ENCODE data around the gene SMCHD1. TPM values are rescaled to one million over a fixed set of nuclear protein-coding genes. Genes with fewer than 3 reads are reported as not detected.
"Not testable (repeated sequence)": the region's sequence is repeated elsewhere in the genome, so short reads cannot be mapped to it uniquely, and the experiment has no call there.

SMCHD1 gene
- total and polyA plus RNA-seq, 2 experiments from 2014 or later = 18.9 to 54.2 TPM

DNA sequence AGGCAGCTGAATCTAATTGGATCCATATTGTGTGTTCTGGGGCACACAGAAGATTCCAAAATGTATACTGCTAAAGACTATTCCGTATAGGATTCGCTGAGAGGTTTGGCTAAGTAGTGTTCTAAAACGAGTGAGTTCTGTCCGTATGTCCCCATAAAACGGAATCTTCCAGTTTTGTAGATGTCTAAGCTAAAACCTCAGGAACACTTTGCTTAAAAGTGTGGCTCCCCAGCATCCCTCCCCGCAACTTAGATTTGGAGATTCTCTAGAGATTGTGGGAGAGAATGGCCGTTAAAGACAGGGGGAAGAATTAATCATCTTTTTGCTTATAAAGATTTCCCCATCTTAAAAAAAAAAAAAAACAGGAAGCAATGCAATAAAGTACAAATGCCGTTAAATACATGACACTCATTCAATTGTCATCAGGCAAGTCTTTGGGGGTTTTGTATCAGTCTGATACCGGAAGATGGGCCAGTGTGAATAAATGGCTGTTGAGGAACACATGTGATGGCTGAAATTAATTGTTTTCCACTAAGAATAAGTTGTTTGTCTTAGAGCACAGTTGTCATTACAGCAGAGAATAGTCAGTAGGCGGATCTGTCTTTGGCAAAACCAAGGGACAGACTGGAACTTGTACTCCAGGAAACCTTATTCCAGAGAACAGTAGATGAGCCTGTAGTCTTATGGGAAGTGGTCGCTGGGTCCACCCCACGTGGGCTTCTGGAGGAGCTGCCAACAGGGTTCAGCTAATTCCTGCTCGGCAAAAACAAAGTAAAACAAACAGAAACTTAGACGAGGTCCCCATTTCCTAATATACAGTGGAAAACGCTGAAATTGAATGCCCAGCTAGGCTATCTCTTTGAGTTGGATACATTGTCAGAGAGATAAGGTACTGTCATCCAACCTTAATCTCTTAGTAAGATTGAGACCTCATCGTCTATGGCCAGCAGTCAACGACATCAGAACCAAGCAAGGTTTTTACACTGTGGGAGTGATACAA is 193.0 kb downstream of the SMCHD1 start:
- H3K4me1 ChIP-seq (ENCODE audit: low read depth) = peaks cover 33% of the 10 kb centered on the region
- peak overlapping the region; percentile 71 for H3K4me3 ChIP-seq
- no peaks in the 10 kb centered on the region for H3K27me3 ChIP-seq
- no peaks in the 10 kb centered on the region for H3K36me3 ChIP-seq
- H3K9me3 ChIP-seq (ENCODE audit: low read depth) = no peaks in the 10 kb centered on the region
- peak; percentile 18 to 42 for DNase-seq (ENCODE audit: low read depth in 1 of 2, low spot score in 1 of 2)
- TF ChIP-seq, protein P1, sequence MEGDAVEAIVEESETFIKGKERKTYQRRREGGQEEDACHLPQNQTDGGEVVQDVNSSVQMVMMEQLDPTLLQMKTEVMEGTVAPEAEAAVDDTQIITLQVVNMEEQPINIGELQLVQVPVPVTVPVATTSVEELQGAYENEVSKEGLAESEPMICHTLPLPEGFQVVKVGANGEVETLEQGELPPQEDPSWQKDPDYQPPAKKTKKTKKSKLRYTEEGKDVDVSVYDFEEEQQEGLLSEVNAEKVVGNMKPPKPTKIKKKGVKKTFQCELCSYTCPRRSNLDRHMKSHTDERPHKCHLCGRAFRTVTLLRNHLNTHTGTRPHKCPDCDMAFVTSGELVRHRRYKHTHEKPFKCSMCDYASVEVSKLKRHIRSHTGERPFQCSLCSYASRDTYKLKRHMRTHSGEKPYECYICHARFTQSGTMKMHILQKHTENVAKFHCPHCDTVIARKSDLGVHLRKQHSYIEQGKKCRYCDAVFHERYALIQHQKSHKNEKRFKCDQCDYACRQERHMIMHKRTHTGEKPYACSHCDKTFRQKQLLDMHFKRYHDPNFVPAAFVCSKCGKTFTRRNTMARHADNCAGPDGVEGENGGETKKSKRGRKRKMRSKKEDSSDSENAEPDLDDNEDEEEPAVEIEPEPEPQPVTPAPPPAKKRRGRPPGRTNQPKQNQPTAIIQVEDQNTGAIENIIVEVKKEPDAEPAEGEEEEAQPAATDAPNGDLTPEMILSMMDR (IDR thresholded peaks at IDR 0.05; ENCODE audit: low read depth, low read length) = no peak
- H3K27ac ChIP-seq = peak overlapping the region; percentile 94

DNA sequence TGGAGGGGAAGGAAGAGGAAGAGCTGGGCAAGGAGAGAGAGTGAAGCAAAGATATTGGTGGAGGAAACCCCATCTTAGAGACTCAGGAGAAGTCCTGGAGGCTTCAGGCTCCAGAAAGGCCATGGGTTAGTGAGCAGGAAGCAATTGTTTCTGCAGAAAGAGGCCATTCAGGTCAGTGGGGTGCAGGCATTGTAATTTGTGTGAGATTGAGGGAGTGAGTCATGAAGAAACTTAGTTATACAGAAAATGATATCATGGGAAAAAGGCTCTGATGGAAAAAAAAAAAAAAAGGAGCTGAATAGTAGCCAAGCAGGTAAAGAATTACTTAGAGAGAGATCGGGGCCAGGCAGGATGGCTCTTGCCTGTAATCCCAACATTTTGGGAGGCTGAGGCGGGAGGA is 195.3 kb downstream of the SMCHD1 start:
- TF ChIP-seq, protein P1 (IDR thresholded peaks at IDR 0.05; ENCODE audit: low read depth, low read length) = no peak
- DNase-seq (ENCODE audit: low read depth in 1 of 2, low spot score in 1 of 2) = no peak

DNA sequence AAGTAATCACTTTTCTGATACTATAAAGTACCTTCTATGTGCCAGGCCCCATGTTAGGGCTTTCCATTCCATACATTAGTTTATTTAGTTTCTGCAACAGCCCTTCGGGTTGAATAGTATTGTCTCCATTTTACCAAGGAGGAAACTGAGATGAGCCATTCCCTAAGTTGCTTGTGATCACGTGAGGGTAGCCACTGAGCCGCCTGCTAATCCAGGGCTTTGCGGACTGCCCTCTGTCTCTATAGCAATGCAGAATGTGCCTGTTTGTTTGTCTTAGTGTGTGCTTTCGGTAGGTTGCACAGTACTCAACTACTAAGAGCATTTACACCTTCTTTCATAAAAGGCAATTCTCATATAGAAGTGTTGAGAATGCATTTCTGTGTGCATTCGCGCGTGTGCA is 196.2 kb downstream of the SMCHD1 start:
- H3K27ac ChIP-seq = peak overlapping the region; percentile 98
- no peak overlapping the region for H3K4me3 ChIP-seq
- peaks cover 8% of the 10 kb centered on the region for H3K36me3 ChIP-seq
- TF ChIP-seq, protein P1 (IDR thresholded peaks at IDR 0.05; ENCODE audit: low read depth, low read length) = no peak
- H3K27me3 ChIP-seq = no peaks in the 10 kb centered on the region
- H3K4me1 ChIP-seq (ENCODE audit: low read depth) = peaks cover 61% of the 10 kb centered on the region
- no peaks in the 10 kb centered on the region for H3K9me3 ChIP-seq (ENCODE audit: low read depth)
- no peak for DNase-seq (ENCODE audit: low read depth in 1 of 2, low spot score in 1 of 2)

More for the DNA sequence above, 195.3 kb downstream of the SMCHD1 start:
- Histone ChIP-seq H3K27ac (peak overlapping the region; percentile 53), H3K9me3 (ENCODE audit: low read depth) (no peaks in the 10 kb centered on the region), H3K27me3 (no peaks in the 10 kb centered on the region), H3K4me1 (ENCODE audit: low read depth) (peaks cover 54% of the 10 kb centered on the region), H3K4me3 (no peak overlapping the region), H3K36me3 (peaks cover 7% of the 10 kb centered on the region)

DNA sequence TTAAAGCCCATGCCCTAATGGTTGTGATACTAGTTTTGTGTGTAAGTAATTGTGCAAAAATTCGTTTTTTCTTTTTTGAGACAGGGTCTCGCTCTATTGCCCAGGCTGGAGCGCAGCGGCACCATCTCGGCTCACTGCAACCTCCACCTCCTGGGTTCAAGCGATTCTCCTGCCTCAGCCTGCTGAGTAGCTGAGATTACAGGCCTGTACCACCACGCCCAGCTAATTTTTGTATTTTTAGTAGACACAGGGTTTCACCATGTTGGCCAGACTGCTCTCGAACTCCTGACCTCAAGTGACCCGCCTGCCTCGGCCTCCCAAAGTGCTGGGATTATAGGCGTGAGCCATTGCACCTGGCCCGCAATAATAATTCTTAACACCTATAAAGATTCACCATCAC is 196.9 kb downstream of the SMCHD1 start:
- H3K9me3 ChIP-seq (ENCODE audit: low read depth); H3K4me3 ChIP-seq; H3K27me3 ChIP-seq; H3K36me3 ChIP-seq; DNase-seq (ENCODE audit: low read depth in 1 of 2, low spot score in 1 of 2): not testable (repeated sequence)
- Histone ChIP-seq H3K27ac (peak overlapping the region; percentile 98), H3K4me1 (ENCODE audit: low read depth) (peaks cover 68% of the 10 kb centered on the region)

DNA sequence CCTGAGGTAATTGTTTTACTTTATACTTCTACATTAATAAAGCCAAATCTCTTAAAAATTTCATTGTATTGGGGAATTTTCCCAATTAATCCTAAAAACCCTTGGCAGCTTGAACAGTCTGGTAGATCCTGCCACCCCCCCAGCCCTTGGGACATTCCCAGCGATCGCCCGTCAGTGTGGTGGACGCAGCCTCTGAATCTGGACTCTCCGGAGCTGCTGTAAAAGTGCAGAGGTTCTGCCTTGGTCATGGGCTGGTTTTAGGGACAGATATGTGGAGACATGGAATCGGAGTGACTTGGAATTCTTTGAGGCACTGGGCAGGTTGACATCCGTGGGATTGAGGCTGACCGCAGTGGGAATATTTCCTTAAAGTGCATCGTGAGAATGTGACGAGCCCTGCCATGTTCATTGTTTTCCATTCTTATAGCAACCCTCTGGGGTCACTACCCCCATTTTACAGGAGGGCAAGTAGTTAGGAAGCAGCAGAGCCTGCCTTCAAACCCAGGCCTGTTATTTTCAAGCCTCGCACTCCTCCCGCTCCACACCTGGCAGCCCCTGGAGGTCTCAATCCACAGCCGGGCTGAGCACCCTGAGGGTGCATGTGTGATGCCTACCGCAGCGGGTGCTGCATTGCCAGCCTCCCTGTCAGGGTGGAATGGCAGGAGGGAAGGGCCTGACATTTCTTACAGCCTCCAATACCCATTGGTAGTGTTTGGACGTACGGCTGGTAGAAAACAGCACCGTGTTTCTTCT is 197.8 kb downstream of the SMCHD1 start:
- no peak overlapping the region for H3K4me3 ChIP-seq

More for the DNA sequence above, 197.8 kb downstream of the SMCHD1 start:
- no peak for DNase-seq (ENCODE audit: low read depth in 1 of 2, low spot score in 1 of 2)
- H3K27ac ChIP-seq = peak overlapping the region; percentile 98
- H3K4me1 ChIP-seq (ENCODE audit: low read depth) = peaks cover 74% of the 10 kb centered on the region
- H3K36me3 ChIP-seq = peaks cover 8% of the 10 kb centered on the region
- H3K9me3 ChIP-seq (ENCODE audit: low read depth) = no peaks in the 10 kb centered on the region
- H3K27me3 ChIP-seq = no peaks in the 10 kb centered on the region
- TF ChIP-seq, protein P1 (IDR thresholded peaks at IDR 0.05; ENCODE audit: low read depth, low read length) = no peak

Measured in cardiac muscle cell (in vitro differentiated cells and primary cell).